Measurements from ENCODE around the gene LINGO3. TPM values are rescaled to one million over a fixed set of nuclear protein-coding genes. Genes with fewer than 3 reads are reported as not detected.
"Not testable (repeated sequence)": the region's sequence is repeated elsewhere in the genome, so short reads cannot be mapped to it uniquely, and the experiment has no call there.

LINGO3 gene
- total RNA-seq, 1 donor = not detected

DNA sequence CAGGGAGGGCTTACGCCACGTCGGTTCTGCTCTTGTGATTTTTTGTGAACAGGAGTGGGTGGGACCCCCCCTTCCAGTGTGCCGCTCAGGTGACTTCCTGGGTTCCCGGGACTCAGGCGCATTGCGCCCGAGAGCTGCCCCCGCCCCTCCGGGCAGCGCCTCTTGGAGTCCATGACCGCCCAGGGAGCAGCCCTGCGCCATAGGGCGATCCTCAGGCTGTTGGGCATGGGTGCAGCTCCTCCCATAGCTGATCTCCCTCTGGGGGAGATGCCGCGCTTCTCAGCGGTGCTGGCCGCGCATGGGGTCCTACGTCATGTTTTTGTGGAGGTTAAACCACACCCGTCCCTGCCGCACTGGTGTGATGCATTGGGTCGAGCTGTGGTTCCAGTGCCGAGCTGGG is 44.2 kb upstream of the LINGO3 start:
- no peak for DNase-seq (ENCODE audit: low read depth)
- TF ChIP-seq CTCF (IDR thresholded peaks at IDR 0.05; ENCODE audit: insufficient read depth, low read depth, low read length) = no peak
- H3K4me3 ChIP-seq (ENCODE audit: low read depth, low read length) = no peak overlapping the region

GRCh38 chr19:2351591-2351990 is 43.6 kb upstream of the LINGO3 start:
- no peak for DNase-seq (ENCODE audit: low read depth)
- TF ChIP-seq CTCF (IDR thresholded peaks at IDR 0.05; ENCODE audit: insufficient read depth, low read depth, low read length) = no peak
- H3K4me3 ChIP-seq (ENCODE audit: low read depth, low read length) = no peak overlapping the region

- TF ChIP-seq CTCF (IDR thresholded peaks at IDR 0.05; ENCODE audit: insufficient read depth, low read depth, low read length) = no peak
- no peak for DNase-seq (ENCODE audit: low read depth)
- no peak overlapping the region for H3K4me3 ChIP-seq (ENCODE audit: low read depth, low read length)
These were observed 42.7 kb upstream of the LINGO3 start for GRCh38 chr19:2350656-2351055.

DNA sequence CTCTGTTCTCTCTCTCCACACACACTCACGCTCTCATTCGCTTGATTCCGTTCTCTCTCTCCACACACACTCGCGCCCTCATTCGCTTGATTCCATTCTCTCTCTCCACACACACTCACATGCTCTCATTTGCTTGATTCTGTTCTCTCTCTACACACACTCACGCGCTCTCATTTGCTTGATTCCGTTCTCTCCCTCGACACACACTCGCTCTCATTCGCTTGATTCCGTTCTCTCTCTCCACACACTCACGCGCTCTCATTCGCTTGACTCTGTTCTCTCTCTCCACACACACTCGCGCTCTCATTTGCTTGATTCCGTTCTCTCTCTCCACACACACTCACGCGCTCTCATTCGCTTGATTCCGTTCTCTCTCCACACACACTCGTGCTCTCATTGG is 41.9 kb upstream of the LINGO3 start:
- DNase-seq (ENCODE audit: low read depth); H3K4me3 ChIP-seq (ENCODE audit: low read depth, low read length): not testable (repeated sequence)

- TF ChIP-seq CTCF (IDR thresholded peaks at IDR 0.05; ENCODE audit: insufficient read depth, low read depth, low read length) = no peak
- no peak overlapping the region for H3K4me3 ChIP-seq (ENCODE audit: low read depth, low read length)
- DNase-seq (ENCODE audit: low read depth) = peak; percentile 31
These were observed 38.1 kb upstream of the LINGO3 start for GRCh38 chr19:2345794-2346663.

DNA sequence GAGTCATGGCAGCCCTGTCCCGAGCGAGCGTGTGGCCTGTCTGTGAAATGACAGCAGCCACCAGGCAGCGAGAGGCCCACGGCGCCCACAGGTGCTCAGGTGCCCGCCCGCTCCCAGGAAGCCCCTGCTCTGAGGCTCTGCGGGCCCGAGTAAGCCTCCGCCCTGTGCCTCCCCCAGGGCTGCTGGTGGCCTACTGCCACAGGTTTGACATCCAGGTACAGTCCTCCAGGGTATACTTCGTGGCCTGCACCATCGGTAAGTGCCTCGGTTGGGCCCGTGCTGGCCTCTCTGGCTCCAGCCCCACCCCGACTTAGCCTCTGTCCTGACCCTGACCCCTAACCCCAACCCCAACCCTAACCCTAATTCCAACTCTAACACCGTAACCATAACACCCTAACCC is 37.1 kb upstream of the LINGO3 start:
- H3K4me3 ChIP-seq (ENCODE audit: low read depth, low read length) = no peak overlapping the region
- no peak for TF ChIP-seq CTCF (IDR thresholded peaks at IDR 0.05; ENCODE audit: insufficient read depth, low read depth, low read length)
- DNase-seq (ENCODE audit: low read depth) = no peak

- no peak for TF ChIP-seq CTCF (IDR thresholded peaks at IDR 0.05; ENCODE audit: insufficient read depth, low read depth, low read length)
- no peak for DNase-seq (ENCODE audit: low read depth)
These were observed 36.5 kb upstream of the LINGO3 start for GRCh38 chr19:2344381-2344870.

More at GRCh38 chr19:2344381-2344870, 36.5 kb upstream of the LINGO3 start:
- no peak overlapping the region for H3K4me3 ChIP-seq (ENCODE audit: low read depth, low read length)

All from fibroblast of villous mesenchyme (primary cell).